Esophagus muscularis mucosa (tissue), 4 donors: Measurements from ENCODE around the gene BCL11A.

Experiments used
- EP300 ChIP-seq: sonication (generic); formaldehyde crosslinking; IDR thresholded peaks from one replicate; pipeline ENCODE4 v1.6.1; 2017; ENCODE audit warnings: antibody characterized with exemption
- POLR2A ChIP-seq: fragments of 450-650 bp; IDR thresholded peaks from one replicate; pipeline ENCODE4 v1.6.1; 2017; ENCODE audit warnings: antibody characterized with exemption, moderate library complexity, mild to moderate bottlenecking, low read depth
- TF ChIP-seq, protein P1 (sequence below), 3 experiments: fragments of 200-600 bp in 2 of 3; fragments of 450-650 bp in 1 of 3; sonication (generic) in 2 of 3; IDR thresholded peaks; one replicate each; pipeline ENCODE4 v1.5.1; 2017 to 2019; ENCODE audit warnings: antibody characterized with exemption in 3 of 3, mild to moderate bottlenecking in 2 of 3, moderate library complexity in 1 of 3

DNA sequence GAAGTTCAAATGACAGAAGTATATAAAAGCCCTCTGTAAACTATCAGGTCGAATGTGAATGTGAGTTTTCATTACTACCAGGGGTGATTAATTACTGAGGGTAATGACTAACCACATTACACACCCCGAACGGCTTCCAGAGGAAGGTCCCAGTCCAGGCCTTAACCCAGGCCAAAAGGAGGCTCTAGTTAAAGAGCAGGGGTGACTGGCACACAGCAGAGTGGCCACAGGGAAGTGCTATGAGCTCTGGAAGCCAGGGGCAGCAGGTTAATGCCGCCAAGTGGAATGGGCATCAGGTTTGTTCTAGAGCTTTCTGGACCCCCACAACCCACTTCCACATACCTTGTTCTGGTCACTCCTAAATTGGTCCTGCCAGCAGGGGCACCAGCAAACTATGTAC lies 87.7 kb downstream of the BCL11A start:
- TF ChIP-seq, protein P1, sequence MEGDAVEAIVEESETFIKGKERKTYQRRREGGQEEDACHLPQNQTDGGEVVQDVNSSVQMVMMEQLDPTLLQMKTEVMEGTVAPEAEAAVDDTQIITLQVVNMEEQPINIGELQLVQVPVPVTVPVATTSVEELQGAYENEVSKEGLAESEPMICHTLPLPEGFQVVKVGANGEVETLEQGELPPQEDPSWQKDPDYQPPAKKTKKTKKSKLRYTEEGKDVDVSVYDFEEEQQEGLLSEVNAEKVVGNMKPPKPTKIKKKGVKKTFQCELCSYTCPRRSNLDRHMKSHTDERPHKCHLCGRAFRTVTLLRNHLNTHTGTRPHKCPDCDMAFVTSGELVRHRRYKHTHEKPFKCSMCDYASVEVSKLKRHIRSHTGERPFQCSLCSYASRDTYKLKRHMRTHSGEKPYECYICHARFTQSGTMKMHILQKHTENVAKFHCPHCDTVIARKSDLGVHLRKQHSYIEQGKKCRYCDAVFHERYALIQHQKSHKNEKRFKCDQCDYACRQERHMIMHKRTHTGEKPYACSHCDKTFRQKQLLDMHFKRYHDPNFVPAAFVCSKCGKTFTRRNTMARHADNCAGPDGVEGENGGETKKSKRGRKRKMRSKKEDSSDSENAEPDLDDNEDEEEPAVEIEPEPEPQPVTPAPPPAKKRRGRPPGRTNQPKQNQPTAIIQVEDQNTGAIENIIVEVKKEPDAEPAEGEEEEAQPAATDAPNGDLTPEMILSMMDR (IDR thresholded peaks at IDR 0.05): no peak
- TF ChIP-seq POLR2A (no peak), EP300 (no peak)
